Endodermal cell (in vitro differentiated cells): Measurements from ENCODE around the gene DGCR8. TPM values are rescaled to one million over a fixed set of nuclear protein-coding genes. Genes with fewer than 3 reads are reported as not detected.

ENCODE experiments used
- DNase-seq: peaks from one replicate; pipeline ENCODE4 v3.0.0-alpha.2; 2017
- H3K27ac ChIP-seq: 2 replicates; pipeline ENCODE4 v1.5.1; 2013; ENCODE audit warnings: mild to moderate bottlenecking, low read depth, low read length, moderate library complexity
- H3K27me3 ChIP-seq: 2 replicates; pipeline ENCODE4 v1.6.1; 2013; ENCODE audit warnings: mild to moderate bottlenecking, low read length, moderate library complexity; ENCODE audit not compliant: insufficient read depth, control insufficient read depth, poor library complexity, severe bottlenecking
- H3K36me3 ChIP-seq: 2 replicates; pipeline ENCODE4 v1.7.0; 2013; ENCODE audit warnings: mild to moderate bottlenecking, low read length, moderate library complexity; ENCODE audit not compliant: control insufficient read depth, insufficient read depth
- H3K4me1 ChIP-seq: one replicate; pipeline ENCODE4 v1.7.0; 2013; ENCODE audit warnings: low read length; ENCODE audit not compliant: control insufficient read depth, insufficient read depth
- H3K4me3 ChIP-seq: 2 replicates; pipeline ENCODE4 v1.5.1; 2013; ENCODE audit warnings: mild to moderate bottlenecking, low read length, moderate library complexity
- H3K9ac ChIP-seq: 2 replicates; pipeline ENCODE4 v1.6.1; 2013; ENCODE audit warnings: mild to moderate bottlenecking, low read length, moderate library complexity; ENCODE audit not compliant: poor library complexity, severe bottlenecking; ENCODE audit errors: extremely low read depth
- H3K9me3 ChIP-seq: 2 replicates; pipeline ENCODE4 v1.6.1; 2013; ENCODE audit warnings: mild to moderate bottlenecking, low read length, moderate library complexity; ENCODE audit not compliant: control insufficient read depth
- H3K27ac Mint-ChIP-seq: 2 replicates; pipeline ENCODE4 v1.8.0; 2020; ENCODE audit warnings: mixed read lengths
- H3K27me3 Mint-ChIP-seq: 2 replicates; pipeline ENCODE4 v1.8.0; 2021; ENCODE audit warnings: mild to moderate bottlenecking, mixed read lengths; ENCODE audit not compliant: insufficient read depth
- H3K36me3 Mint-ChIP-seq: 2 replicates; pipeline ENCODE4 v1.8.0; 2020; ENCODE audit warnings: low read depth, mixed read lengths
- H3K4me1 Mint-ChIP-seq: 2 replicates; pipeline ENCODE4 v1.8.0; 2020; ENCODE audit warnings: mixed read lengths
- H3K4me3 Mint-ChIP-seq: 2 replicates; pipeline ENCODE4 v1.8.0; 2020; ENCODE audit warnings: mild to moderate bottlenecking, moderate library complexity, mixed read lengths
- H3K9me3 Mint-ChIP-seq: 2 replicates; pipeline ENCODE4 v1.8.0; 2020; ENCODE audit warnings: mild to moderate bottlenecking, mixed read lengths
- CTCF ChIP-seq: fragments of 200-600 bp; sonication (generic); conservative IDR thresholded peaks from 2 replicates; pipeline ENCODE4 v1.5.0; 2021; ENCODE audit warnings: antibody characterized with exemption, mild to moderate bottlenecking
- WGBS, 2 experiments: methylation state at CpG; one replicate each; pipeline versions ENCODE4 v1.1.5 to v1.1.7; 2013; ENCODE audit warnings: missing lambda C conversion rate in 2 of 2, mixed read lengths in 1 of 2; ENCODE audit not compliant: insufficient coverage in 1 of 2, insufficient read length in 1 of 2; 5-methylcytosine and 5-hydroxymethylcytosine counted together
- total RNA-seq, 2 donors: library from RNA; stranded (reverse); fragmentation: NEBNext Ultra II Directional in 1 of 2; extraction: Animal tissue kit (Norgen Biotek cat#: 25700) in 1 of 2; gene quantifications; 2 replicates in 1 of 2; 3 replicates in 1 of 2; pipeline ENCODE4 v1.2.1, GENCODE V29; 2021

Gene DGCR8
- total RNA-seq, 2 donors from 2014 or later, result 61.3 to 76.1 TPM

DNA sequence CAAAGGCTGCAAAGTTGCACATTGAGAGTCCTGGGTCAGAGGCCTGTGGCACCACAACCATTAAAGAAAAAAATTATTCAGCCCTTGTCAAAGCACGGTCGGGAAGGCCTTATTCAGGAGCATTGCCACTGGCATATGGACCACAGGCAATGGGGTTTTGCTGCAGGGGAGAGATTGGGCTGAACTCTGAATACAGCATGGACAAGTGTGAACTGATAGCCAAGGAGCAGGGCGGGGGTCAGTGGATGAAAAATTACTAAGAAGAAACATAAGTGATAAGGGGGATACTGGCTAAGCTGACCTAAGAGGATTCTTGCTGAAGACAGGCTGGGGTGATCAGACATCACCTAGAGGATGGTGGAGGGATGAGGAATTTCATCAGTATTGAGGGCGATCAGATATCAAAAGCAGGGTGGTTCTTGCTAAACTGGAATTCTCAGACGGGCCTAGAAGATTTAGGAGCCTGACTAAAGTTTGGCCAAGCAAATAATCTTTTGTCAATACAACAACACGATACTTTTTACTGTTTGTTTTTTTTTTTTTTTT is 3.3 kb upstream of the DGCR8 start:
- Histone ChIP-seq H3K27ac (peak overlapping the region; percentile 44), H3K36me3 (no peaks in the 10 kb centered on the region), H3K4me1 (no peaks in the 10 kb centered on the region), H3K9me3 (no peaks in the 10 kb centered on the region), H3K9ac (no peak overlapping the region), H3K4me3 (no peak overlapping the region), H3K27me3 (no peaks in the 10 kb centered on the region)
- H3K27me3 Mint-ChIP-seq, result peaks cover 3% of the 10 kb centered on the region
- 89 to 91% methylated on average over 5 of the region's 6 CpGs for WGBS, 2 experiments
- no peaks in the 10 kb centered on the region for H3K9me3 Mint-ChIP-seq
- peaks cover 10% of the 10 kb centered on the region for H3K4me1 Mint-ChIP-seq
- no peak overlapping the region for H3K4me3 Mint-ChIP-seq
- peak overlapping the region; percentile 3 for H3K27ac Mint-ChIP-seq
- DNase-seq, result no peak
- H3K36me3 Mint-ChIP-seq, result no peaks in the 10 kb centered on the region
- TF ChIP-seq CTCF, result no peak

DNA sequence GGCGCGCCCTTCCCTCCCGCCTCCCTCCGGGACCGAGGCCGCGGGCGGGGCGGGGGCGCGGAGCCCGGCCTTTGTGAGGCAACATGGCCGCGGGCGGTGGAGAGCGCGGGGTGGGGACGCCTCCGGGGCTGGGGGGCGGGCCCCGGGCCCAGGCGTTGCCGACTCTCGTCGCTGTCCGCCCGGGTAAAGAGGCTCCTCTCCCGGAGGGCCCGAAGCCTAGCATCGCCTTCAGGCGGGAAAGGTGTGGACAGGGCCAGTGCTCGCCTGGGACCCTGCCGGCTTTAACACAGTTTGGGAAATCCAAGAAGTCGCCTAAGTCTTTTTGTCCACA is 369 bp downstream of the DGCR8 start:
- H3K4me1 Mint-ChIP-seq, result peaks cover 39% of the 10 kb centered on the region
- H3K4me3 Mint-ChIP-seq, result peak overlapping the region; percentile 85
- no peaks in the 10 kb centered on the region for H3K9me3 ChIP-seq
- DNase-seq, result peak; percentile 81
- no peaks in the 10 kb centered on the region for H3K9me3 Mint-ChIP-seq
- H3K4me3 ChIP-seq, result peak overlapping the region; percentile 95
- H3K36me3 ChIP-seq, result peaks cover 4% of the 10 kb centered on the region
- H3K27me3 ChIP-seq, result no peaks in the 10 kb centered on the region
- 0% methylated on average over 4 to 34 of the region's 34 CpGs for WGBS, 2 experiments
- peak overlapping the region; percentile 96 for H3K27ac Mint-ChIP-seq
- peaks cover 4% of the 10 kb centered on the region for H3K4me1 ChIP-seq
- H3K36me3 Mint-ChIP-seq, result peaks cover 10% of the 10 kb centered on the region
- H3K27me3 Mint-ChIP-seq, result no peaks in the 10 kb centered on the region
- peak overlapping the region; percentile 90 for H3K9ac ChIP-seq
- no peak for TF ChIP-seq CTCF
- H3K27ac ChIP-seq, result peak overlapping the region; percentile 93

DNA sequence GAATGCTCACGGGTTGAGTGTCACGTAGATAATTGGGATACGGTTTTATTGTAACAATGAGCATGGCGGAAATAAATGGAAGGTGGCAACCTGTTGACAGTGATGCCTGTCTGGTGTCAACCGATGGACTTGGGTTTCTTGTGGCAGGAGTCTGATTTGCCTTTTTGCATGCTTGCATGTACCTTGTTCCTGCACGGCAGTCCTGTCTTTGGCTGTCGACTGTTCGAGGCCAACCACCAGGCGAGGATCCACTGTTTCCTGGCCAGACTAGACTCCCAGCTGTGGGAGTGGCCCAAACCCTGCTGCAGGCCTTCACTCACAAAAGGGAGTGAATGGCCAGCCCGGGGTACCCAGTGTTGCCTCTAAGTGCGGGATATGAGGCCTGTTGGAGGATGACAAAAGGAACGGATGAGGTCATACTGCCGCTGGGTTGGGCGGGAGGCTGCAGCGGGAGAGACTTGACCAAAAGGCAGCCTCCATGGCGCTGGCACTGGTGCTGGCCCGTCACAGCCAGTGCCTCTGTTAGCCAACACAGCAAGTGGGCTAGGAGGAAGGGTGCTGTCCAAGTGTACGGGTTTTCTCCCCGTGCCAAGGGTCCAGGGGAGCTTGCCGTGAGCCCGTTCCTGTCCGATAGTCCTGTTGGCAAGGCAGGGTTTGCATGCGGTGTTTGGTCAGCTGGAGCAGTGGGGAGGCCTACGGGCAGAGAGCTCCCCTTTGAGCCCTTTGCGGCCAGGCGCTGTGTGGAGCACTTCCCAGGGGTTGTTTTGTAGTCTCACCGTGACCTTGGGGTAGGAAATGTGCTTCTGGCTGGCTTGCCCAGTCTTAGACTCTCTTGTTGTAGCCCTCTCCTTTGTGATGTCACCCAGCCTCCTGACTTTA is 974 bp downstream of the DGCR8 start:
- Histone ChIP-seq H3K27me3 (no peaks in the 10 kb centered on the region), H3K4me3 (peak overlapping the region; percentile 95), H3K9me3 (no peaks in the 10 kb centered on the region), H3K27ac (peak overlapping the region; percentile 93), H3K9ac (peak overlapping the region; percentile 90), H3K4me1 (peaks cover 4% of the 10 kb centered on the region), H3K36me3 (peaks cover 10% of the 10 kb centered on the region)
- DNase-seq, result peak; percentile 74
- H3K27me3 Mint-ChIP-seq, result no peaks in the 10 kb centered on the region
- H3K9me3 Mint-ChIP-seq, result no peaks in the 10 kb centered on the region
- peaks cover 39% of the 10 kb centered on the region for H3K4me1 Mint-ChIP-seq
- TF ChIP-seq CTCF, result no peak
- H3K27ac Mint-ChIP-seq, result peak overlapping the region; percentile 96
- WGBS, 2 experiments, result 14 to 20% methylated on average over 16 to 27 of the region's 27 CpGs
- H3K36me3 Mint-ChIP-seq, result peaks cover 16% of the 10 kb centered on the region
- peak overlapping the region; percentile 85 for H3K4me3 Mint-ChIP-seq
